Skeletal muscle tissue (tissue), 4 donors: ENCODE results near the gene CENPV. TPM values are rescaled to one million over a fixed set of nuclear protein-coding genes. Genes with fewer than 3 reads are reported as not detected.
A peak's percentile ranks its signal among the peaks of the same experiment; 100 is the strongest.
"Not testable (repeated sequence)": the region's sequence is repeated elsewhere in the genome, so short reads cannot be mapped to it uniquely, and the experiment has no call there.

Experiments
- H3K27ac ChIP-seq: one replicate; pipeline ENCODE4 v1.7.0; 2013; ENCODE audit warnings: mild to moderate bottlenecking, low read depth, low read length, inconsistent platforms
- H3K27me3 ChIP-seq, 3 donors: one replicate each; pipeline ENCODE4 v1.7.0; 2013; ENCODE audit warnings: low read length in 3 of 3; ENCODE audit not compliant: control insufficient read depth in 3 of 3, insufficient read depth in 3 of 3
- H3K36me3 ChIP-seq, 3 donors: one replicate each; pipeline ENCODE4 v1.7.0; 2013; ENCODE audit warnings: low read length in 3 of 3; ENCODE audit not compliant: control insufficient read depth in 3 of 3, insufficient read depth in 3 of 3
- H3K4me1 ChIP-seq, 3 donors: one replicate each; pipeline ENCODE4 v1.7.0; 2013; ENCODE audit warnings: low read length in 3 of 3, mild to moderate bottlenecking in 3 of 3; ENCODE audit not compliant: control insufficient read depth in 3 of 3, insufficient read depth in 3 of 3
- H3K4me3 ChIP-seq, 3 donors: one replicate each; pipeline ENCODE4 v1.7.0; 2013; ENCODE audit warnings: low read length in 3 of 3
- H3K9ac ChIP-seq, 3 donors: one replicate each; pipeline ENCODE4 v1.7.0; 2013; ENCODE audit warnings: low read length in 3 of 3, mild to moderate bottlenecking in 3 of 3, moderate library complexity in 2 of 3, low read depth in 1 of 3
- H3K9me3 ChIP-seq, 3 donors: one replicate each; pipeline ENCODE4 v1.7.0; 2013; ENCODE audit warnings: low read length in 3 of 3; ENCODE audit not compliant: control insufficient read depth in 3 of 3
- total RNA-seq: library from RNA; depleted of rRNA; stranded (reverse); fragments of >200 nt; gene quantifications from one replicate; pipeline ENCODE4 v1.2.3, GENCODE V29; 2014
- donor health status: Osteomylitis.

Gene CENPV
- total RNA-seq, 1 donor from 2014 or later: 29.7 TPM

DNA sequence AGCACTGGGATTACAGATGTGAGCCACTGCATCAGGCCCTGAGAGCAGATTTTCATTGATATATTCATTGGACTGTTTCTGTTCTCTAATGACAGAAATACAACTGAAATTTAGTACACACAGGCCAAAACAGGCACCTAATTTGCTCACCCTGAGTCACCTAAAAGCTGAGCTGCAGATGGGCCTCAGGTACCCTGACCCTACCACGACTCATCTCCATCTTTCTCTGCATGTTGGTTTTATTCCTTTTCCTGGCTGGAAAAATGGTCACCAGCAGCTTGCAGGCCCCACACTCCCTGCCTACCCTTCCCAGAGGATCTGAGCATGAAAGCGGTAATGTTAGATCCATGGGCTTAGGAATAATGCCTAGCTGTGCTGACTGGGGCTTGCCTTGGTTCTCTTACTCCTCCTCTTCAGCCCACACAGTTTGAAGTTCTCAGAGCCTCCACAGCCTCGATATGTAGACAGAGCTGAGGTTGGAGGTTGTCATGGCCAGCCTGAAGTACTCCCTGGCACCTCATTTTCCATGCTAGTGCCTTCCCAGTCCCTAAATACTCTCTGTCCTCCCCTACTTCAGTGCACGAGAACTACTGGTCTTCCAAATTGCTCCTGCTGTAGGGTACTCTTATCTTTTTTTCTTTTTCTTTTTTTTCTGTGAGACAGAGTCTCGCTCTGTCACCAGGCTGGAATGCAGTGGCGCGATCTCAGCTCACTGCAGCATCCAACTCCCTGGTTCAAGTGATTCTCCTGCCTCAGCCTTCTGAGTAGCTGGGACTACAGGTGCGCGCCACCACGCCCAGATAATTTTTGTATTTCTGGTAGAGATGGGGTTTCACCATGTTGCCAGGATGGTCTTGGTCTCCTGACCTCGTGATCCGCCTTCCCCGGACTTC, 51.1 kb downstream of the CENPV start:
- Histone ChIP-seq H3K27me3 (no peaks in the 10 kb centered on the region), H3K9me3 (no peaks in the 10 kb centered on the region), H3K27ac (no peak overlapping the region), H3K9ac (no peak overlapping the region), H3K4me3 (no peak overlapping the region), H3K4me1 (no peaks in the 10 kb centered on the region), H3K36me3 (peaks cover 10 to 11% (median 11%) of the 10 kb centered on the region in 3 donors)

DNA sequence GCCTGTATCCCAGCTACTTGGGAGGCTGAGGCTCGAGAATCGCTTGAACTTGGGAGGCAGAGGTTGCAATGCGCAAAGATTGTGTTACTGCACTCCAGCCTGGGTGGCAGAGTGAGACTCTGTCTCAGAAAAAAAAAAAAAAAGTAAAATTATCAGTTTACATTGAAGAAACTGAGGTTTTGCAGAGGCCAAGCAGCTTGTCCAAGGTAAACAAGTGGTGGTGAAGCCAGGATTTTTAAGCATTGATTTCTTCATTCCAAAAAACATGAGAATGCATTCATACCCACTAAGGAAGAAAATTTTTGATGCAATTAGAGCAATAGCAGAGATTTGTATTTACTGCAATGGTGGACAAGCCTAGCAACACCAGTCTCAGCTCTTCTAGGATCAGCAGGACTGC, 52.7 kb downstream of the CENPV start:
- H3K4me3 ChIP-seq: no peak overlapping the region
- no peaks in the 10 kb centered on the region for H3K27me3 ChIP-seq
- H3K9ac ChIP-seq: no peak overlapping the region
- H3K9me3 ChIP-seq: no peaks in the 10 kb centered on the region
- H3K27ac ChIP-seq: no peak overlapping the region
- peaks cover 7 to 11% (median 9%) of the 10 kb centered on the region in 3 donors for H3K36me3 ChIP-seq
- no peaks in the 10 kb centered on the region for H3K4me1 ChIP-seq

DNA sequence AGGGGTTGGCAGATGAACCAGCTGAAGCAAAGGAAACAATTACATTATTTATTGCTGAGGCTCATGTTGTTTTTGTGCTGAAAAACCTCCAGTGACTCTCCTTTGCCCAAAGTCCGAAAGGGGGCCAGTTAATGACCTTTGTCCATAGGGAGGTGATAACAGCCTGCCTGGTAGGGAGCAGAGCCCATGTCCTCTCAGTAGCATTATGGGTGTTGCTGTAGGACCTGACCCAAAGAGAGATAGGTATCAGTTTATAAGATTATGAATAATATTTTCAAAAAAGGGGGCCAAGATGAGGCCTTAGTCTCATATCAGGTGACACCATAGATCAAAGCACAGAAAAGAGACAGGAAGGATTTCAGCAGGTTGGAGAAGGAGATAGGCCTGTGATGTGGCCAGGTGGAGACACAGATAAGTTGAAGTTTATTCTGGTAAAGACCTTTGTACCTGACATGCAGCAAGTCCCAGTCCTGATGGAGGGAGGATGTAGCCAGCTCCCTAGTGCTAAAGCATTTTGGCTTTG, 55.1 kb downstream of the CENPV start:
- H3K36me3 ChIP-seq: peaks cover 7 to 11% (median 9%) of the 10 kb centered on the region in 3 donors
- H3K27me3 ChIP-seq: no peaks in the 10 kb centered on the region
- H3K4me1 ChIP-seq: no peaks in the 10 kb centered on the region
- H3K9me3 ChIP-seq: no peaks in the 10 kb centered on the region
- no peak overlapping the region for H3K27ac ChIP-seq
- no peak overlapping the region for H3K9ac ChIP-seq
- H3K4me3 ChIP-seq: no peak overlapping the region

DNA sequence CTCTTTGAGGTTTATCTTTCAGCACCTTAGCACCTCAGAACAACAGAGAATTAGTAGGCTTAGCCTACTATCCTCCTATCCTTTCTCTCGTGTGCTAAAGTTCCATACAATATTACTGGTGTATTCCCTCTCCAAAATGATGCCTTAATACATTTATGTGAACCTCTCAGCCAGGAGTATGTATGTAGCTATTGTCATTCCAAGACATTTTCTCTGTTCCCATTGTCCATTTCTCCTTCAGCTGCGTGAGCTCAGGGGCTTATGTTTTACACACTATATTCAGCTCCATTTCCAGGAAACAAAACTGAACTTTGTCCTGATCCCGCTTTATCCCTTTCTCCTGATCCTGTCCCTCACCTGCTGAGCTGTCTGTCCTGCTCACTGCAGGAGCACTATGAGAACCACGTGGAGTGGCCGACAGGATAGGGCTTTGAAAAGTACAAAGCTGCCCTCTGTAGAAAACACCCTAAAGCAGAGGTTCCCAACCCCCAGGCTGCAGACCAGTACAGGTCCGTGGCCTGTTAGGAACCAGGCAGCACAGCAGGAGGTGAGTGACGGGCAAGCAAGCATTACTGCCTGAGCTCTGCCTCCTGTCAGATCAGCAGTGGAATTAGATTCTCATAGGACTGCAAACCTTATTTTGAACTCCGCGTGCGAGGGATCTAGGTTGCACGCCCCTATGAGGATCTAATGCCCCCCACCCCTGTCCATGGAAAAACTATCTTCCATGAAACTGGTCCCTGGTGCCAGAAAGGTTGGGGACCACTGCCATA, 55.7 kb downstream of the CENPV start:
- peaks cover 7 to 11% (median 7%) of the 10 kb centered on the region in 3 donors for H3K36me3 ChIP-seq
- H3K9ac ChIP-seq: peak overlapping the region in 1 of 3 donors; percentile 10
- no peaks in the 10 kb centered on the region for H3K27me3 ChIP-seq
- no peaks in the 10 kb centered on the region for H3K4me1 ChIP-seq
- H3K4me3 ChIP-seq: no peak overlapping the region
- no peaks in the 10 kb centered on the region for H3K9me3 ChIP-seq
- no peak overlapping the region for H3K27ac ChIP-seq

DNA sequence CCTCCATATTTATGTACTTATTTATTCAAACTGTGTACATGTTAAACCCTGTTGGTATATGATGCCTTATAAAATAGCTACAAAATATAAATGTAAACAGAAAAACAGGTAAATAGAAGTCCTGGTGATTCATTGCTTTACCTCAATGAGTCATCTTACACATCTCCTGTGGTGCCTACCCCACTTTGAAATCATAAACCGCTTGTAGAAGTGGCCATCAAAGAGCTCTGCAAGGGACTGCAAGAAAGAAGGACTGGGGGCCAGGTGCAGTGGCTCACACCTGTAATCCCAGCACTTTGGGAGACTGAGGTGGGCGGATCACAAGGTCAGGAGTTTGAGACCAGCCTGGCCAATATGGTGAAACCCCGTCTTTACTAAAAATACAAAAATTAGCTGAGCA, 57.2 kb downstream of the CENPV start:
- H3K27me3 ChIP-seq, H3K36me3 ChIP-seq, H3K27ac ChIP-seq, H3K4me3 ChIP-seq, H3K4me1 ChIP-seq, H3K9ac ChIP-seq, H3K9me3 ChIP-seq: not testable (repeated sequence)

DNA sequence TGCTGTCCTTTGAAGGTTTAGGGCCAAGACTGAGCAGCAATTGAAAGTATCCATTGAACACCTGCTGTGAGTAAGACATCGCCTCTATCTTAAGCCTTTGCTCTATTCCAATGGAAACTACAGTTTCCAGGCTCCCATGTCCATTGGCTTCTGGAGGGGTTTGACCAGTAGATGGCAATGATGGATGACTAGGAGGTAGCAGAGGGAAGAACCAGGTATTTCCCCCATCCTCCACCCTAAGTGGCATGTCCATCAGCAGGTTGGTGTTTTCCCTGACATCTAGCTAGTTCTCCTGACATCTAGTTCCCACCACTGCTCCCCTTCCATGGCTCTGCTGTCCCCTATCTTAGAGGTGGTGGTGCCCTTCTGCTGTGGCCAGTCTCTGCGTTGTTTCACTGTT, 58.7 kb downstream of the CENPV start:
- Histone ChIP-seq H3K27me3 (no peaks in the 10 kb centered on the region), H3K36me3 (peaks cover 0 to under 1% (median 0%) of the 10 kb centered on the region in 3 donors), H3K27ac (no peak overlapping the region), H3K9ac (no peak overlapping the region), H3K4me3 (no peak overlapping the region), H3K9me3 (no peaks in the 10 kb centered on the region), H3K4me1 (no peaks in the 10 kb centered on the region)

DNA sequence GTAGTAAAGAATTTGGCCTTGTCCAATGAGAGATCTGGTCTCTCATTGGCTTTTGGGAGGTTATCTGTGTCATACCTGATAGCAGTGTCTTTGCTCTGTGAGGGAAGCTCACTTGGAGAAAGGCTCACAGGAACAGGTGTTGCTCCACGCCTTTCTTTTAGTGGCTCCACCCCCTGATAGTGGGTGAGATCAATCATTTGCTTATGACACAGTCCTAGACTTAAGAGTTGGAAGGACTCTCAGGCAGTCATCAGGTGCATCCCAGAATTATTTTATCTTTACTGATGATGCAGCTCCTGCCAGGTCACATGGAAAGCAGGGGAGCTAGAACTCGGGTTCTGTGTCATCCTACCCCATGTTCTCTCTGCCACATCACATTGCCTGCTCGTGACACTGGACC, 59.3 kb downstream of the CENPV start:
- H3K9ac ChIP-seq: no peak overlapping the region
- no peaks in the 10 kb centered on the region for H3K27me3 ChIP-seq
- H3K4me1 ChIP-seq: no peaks in the 10 kb centered on the region
- H3K9me3 ChIP-seq: no peaks in the 10 kb centered on the region
- no peak overlapping the region for H3K27ac ChIP-seq
- H3K4me3 ChIP-seq: no peak overlapping the region
- H3K36me3 ChIP-seq: no peaks in the 10 kb centered on the region

Other genes starting within 250 kb of the CENPV start
- gene NCOR1, start 137.9 kb downstream of the CENPV start, total RNA-seq: 50.1 TPM
- 12.5 TPM for gene PIGL, start 136.3 kb downstream of the CENPV start, total RNA-seq
- gene UBB, start 27.6 kb upstream of the CENPV start, total RNA-seq: 2,617 TPM
- 8.4 TPM for gene TRPV2, start 62.1 kb upstream of the CENPV start, total RNA-seq
- gene LRRC75A, start 138.7 kb upstream of the CENPV start, total RNA-seq: 3.7 TPM
- 5.7 TPM for gene ZNF287, start 215.7 kb upstream of the CENPV start, total RNA-seq